ENCODE measurements around the gene IST1.
"Not testable (repeated sequence)": the region's sequence is repeated elsewhere in the genome, so short reads cannot be mapped to it uniquely, and the experiment has no call there.

The IST1 gene

DNA sequence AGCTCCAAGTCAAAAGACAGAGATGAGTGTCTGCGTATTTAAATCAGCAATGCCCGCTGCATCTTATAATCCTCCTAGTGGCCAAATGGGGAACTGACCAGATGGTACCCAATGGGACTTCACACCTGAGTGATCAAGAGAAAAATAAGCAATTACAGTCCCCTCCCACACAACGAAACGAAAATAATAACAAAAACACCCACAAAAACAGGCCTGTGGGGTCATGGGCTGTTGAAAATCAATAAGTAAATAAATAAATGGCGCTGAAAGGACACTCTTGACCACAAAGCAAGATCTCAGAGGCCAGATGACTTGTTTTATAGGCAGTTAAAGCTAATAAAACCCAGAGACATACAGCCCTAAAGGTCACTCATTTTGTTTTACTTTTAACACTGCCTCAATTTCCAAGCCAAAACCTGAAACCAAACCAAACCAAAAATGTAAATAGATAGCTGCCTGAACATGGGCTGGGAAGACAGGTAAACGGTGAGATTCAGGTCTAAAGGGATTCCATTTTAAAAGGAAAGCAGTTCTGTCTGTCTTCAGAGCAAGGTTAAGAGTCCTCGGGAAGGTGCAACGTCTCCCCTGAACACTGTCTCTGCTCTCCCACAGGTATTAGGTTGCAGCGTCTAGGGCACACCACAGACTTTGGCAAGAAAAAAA, 12.7 kb upstream of the IST1 start:
- peak; percentile 96 for DNase-seq

DNA sequence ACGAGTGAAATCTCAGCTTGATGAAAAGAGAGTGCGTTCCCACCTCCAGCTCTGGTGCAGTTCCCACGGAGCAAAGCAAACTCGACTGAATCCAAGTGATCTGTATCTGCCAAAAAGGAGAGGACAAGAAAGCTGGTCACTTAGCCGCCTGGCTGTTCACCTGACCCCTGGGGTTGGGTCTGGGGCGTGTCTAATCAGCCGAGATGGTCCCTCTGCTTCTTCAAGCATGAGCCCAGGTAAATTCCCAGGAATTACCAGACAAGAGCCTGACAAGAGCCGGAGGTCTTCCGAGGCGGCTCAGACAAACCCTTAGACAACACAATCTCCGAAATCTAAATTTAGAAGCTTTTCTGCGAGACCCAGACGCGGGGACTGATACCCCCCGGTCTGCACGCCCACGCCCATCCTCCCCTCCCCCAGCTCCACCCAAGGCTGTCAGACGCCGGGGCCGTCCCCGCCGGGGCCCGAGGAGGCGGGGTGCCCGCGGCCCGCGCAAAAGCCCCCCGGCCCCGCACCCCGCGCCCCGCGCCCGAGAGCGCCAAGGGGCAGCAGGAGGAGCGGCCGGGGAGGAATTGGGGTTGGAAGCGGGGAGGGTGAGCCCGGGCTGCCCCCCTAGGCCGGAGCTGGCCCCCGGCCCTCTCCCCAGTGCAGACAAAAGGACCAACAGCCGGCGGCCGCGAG, 12.0 kb upstream of the IST1 start:
- DNase-seq = peak; percentile 77

DNA sequence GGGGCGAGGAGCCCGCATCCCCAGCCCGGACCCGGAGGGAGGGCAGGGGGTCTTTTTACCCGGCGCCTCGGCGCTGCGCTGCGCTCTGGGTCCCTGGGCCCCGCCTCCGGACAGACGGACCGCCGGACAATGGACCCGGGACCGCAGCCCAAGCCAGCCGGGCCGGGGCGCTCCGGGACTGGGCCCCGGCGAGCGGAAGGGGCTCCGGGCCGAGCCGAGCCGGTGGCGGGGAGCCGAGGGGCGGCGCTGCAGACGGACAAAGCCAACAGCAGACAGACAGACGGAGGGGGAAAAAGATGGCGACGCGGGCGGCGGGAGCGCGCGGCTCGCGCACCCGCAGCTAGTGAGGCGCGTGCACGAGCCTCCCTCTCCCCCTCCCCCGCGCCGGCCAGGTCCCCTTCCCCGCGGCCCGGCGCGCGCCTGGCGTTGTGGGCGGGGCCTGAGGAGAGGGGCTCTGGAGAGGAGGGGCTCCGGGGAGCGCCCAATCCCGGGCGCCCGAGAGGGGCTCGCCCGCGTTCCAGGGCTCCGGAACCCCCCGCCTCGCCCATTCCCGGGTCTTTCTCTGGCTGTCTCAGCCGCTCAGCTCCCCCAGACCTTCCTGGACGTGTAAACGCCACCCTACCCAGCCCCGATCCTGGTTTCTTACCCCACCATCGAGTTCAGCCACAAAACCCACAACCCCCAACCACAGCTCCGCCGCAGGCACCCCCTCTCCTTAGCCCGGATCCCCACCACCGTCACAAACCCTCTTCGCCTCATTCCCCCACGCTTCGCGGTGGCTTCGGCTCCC, 11.3 kb upstream of the IST1 start, which contains the start of gene ZNF821:
Gene ZNF821 (minus strand): TSS at position 334 of the 790 bp plus-strand sequence. CDS start 4,236 bp downstream, outside the sequence.
- DNase-seq = peak; percentile 97

DNA sequence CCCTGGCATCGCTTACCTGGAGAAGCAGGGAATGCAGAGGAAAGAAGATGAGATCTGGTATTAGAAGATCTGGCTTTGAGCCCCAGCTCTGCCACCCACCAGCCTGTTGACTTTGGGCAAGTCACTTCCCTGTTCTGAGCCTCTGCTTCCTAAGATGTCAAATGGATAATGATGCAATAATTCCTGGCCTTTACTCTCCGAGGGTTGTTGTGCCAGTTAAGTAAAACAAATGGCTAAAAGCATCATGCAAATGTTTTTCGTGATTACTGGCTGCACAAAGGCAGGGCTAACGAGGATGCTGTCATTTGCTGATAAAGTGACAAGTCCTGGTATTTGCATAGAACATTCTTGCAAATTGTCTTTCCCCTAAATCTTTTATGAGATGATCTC, 10.1 kb upstream of the IST1 start:
- no peak for DNase-seq

DNA sequence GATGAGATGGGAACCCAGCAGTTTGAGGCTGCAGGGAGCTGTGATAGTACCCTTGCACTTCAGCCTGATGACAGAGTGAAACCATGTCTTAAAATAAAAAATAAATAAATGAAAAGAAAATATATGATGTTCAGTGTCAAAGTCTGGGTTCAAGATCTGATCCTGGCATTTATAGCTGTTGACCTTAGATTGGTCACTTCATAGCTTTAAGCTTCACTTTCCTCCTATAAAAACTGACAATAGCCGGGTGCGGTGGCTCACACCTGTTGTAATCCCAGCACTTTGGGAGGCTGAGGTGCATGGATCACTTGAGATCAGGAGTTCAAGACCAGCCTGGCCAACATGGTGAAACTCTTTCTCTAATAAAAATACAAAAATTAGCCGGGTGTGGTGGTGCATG, 6.2 kb upstream of the IST1 start:
- DNase-seq = no peak

DNA sequence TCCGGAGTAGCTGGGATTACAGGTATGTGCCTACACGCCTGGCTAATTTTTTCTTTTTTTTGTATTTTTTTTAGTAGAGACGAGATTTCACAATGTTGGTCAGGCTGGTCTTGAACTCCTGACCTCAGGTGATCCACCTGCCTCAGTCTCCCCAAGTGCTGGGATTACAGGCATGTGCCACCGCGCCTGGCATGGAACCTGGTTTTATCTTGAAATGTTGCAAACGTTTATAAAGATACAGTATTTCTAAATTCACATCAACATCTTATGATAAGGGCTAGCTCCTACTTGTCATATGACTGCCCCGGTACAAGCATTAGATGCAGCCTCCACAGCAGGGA, 1.5 kb upstream of the IST1 start:
- no peak for DNase-seq

DNA sequence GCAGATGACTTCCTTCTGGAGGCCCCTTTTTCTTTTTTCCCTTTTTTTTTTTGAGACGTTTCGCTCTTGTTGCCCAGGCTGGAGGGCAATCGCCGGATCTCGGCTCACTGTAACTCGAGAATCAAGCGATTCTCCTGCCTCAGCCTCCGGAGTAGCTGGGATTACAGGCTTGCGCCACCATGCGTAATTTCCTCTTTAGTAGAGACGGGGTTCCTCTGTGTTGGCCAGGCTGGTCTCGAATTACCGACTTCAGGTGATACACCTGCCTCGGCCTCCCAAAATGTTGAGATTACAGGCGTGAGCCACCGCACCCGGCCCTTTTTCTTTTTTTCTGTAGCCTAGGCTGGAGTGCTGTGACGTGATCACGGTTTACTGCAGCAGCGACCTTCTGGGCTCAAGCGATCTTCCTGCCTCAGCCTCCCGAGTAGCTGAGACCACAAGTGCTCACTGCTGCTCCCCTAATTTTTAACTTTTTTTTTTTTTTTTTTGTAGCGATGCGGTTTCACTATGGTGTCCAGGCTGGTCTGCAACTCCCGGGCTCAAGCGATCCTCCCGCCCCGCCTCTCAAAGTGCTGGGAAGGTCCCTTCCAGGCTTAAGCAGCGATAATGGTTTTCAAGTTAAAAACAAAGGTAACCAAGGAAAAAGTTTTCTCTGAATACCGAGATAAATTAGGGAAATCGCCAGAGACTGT, 956 bp upstream of the IST1 start:
- DNase-seq = peak; percentile 81

DNA sequence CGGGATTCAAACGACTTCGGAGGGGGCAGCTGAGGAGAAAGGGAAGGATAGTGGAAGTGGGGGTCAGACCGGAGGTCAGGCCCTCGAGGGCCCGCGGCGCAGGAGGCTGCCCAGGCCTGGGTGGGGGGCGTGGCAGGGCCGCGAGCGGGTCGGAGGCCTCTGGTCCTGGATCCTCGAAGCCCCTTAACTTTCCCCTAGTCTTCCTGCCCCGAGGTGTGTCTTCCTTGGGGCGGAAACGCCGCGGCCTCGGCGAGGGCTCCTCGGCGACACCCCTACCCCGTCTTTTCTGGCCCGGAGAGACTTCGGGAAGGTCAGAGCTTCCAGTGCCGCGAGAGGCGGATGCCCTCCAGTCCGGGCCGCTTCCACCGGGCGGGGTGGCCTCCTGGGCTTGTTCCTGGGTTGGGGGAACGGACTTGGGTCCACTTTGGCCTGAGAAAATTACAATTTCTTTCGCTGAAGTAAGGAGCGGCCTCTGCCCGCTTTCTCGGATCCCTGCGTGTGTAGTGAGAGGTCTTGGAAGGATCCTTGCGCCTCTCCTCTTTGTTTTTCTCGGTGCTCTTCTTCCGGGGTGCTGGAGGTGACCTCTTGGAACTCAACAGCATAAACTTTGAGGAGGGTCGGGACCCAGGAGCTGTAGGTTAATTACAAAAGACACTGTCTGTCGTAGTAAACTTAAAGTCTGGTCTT, 491 bp downstream of the IST1 start:
- DNase-seq = no peak

DNA sequence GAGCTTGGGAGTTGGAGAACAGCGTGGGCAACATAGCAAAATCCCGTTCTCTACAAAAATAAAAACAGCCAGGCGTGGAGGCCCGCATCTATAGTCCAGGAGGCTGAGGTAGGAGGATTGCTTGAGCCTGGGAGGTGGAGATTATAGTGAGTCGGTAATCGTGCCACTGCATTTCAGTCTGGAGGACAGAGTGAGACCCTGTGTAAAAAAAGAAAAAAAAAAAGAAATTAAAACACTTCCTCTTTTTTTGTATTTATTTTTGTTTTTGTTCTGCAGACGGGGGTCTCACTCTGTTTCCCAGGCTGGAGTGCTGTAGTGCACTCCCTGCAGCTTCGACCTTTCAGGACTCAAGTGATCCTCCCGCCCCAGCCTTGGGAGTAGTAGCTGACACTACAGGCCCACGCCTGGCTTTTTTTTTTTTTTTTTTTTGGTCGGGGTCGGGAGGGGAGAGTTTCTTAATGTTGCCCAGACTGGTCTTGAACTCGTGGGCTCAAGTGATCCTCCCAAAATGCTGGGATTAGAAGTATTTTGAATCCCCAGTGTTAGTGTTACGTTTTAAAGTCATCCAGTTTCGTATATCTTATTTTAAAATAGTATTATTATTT, 1.5 kb downstream of the IST1 start:
- DNase-seq = no peak

DNA sequence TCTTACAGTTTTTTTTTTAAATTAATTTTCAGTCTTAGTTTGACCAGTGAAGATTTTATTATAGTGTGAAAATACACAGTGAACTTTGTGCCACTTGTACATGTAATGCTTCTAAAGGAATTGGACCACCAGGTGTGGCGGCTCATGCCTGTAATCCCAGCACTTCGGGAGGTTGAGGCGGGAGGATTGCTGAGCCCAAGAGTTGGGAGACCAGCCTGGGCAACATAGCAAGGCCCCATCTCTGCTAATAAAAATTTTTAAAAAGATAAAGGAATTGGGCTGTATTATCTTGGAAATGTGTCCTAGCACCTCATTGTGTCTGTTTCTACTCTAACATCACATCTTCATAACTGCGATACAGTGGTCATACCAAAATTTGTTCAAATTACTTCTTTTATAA, 3.8 kb downstream of the IST1 start:
- DNase-seq = no peak

DNA sequence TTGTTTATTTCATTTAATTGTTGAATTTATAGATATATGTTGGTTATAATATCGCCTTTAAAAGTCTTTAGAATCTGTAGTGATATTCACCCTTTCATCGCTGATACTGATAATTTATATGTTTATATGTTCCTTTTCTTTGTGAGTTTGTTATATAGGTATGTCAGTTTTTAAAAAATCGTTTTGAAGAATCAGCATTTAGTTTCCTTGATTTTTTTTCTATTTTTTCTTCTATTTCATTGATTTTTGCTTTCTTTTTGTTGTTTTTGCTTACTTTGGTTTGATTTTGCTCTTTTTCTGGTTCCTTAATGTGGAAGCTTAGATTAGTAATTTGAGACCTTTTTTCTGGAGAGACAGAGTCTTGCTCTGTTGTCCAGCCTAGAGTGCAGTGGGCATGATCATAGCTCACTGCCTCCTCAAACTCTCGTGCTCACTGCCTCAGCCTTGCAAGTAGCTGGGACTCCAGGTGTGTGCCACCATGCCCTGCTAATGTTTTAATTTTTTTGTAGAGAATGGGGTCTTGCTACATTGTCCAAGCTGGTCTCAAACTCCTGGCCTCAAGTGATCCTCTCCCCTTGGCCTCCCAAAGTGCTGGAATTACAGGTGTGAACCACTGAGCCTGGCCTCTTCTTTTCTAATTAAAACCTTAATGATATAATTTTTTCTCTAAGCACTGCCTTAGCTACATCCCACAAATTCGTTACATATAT, 7.5 kb downstream of the IST1 start:
- no peak for DNase-seq

DNA sequence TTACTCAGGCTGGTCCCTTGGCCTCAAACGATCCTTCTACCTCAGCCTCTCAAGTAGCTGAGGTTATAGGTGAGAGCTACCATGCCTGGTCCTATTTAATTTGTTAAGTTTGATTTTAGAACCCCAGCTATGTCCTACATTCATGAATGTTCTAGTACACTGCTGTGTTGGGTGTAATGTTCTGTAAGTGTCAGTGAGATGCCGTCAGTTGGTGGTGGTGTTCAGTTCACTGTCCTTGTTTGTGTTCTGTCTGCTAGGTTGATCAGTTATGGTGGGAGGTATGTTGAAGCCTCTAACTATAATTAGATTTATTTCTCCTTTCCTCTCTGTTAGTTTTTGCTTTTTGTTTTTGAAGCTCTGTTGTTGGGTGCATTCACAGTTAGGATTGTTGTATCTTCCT, 8.3 kb downstream of the IST1 start:
- DNase-seq = no peak

DNA sequence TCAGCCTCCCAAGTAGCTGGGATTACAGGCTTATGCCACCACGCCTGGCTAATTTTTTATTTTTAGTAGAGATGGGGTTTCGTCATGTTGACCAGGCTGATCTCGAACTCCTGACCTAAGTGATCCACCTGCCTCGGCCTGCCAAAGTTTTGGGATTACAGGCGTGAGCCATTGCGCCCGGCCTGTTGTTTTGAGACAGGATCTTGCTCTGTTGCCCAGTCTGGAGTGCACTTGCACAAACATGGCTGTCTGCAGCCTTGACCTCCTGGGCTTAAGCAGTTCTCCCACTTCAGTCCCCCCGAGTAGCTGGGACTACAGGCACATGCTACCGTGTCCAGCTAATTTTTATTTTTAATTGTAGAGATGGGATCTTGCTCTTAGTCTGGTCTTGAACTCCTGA, 8.9 kb downstream of the IST1 start:
- no peak for DNase-seq

DNA sequence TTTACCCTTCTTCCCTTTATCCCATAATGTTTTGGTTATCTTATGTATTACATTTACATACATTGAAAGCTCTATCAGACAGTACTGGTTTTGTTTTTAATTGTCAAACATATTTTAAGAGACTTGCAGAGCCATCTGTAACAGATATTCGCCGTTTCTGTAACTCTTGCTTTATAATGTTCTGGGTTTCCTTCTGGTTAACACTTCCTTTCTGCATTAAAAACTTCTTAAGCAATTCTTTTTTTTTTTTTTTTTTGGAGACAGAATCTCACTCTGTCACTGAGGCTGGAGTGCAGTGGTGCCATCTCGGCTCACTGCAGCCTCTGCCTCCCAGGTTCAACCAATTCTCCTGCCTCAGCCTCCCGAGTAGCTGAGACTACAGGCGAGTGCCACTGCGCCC, 10.4 kb downstream of the IST1 start:
- DNase-seq = not testable (repeated sequence)

DNA sequence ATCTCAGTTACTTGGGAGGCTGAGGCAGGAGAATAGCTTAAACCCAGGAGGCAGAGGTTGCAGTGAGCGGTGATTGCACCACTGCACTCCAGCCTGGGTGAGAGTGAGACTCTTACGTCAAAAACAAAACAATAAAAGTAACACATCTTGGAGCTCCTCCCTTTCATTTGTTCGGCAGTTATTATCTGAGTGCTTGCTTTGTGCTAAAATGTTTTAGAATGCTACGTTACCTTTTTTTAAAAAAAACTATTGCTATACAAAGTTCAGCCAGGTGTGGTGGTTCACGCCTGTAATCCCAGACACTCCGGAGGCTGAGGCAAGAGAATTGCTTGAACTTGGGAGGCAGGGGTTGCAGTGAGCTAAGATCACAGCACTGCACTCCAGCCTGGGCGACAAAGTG, 15.8 kb downstream of the IST1 start:
- no peak for DNase-seq

DNA sequence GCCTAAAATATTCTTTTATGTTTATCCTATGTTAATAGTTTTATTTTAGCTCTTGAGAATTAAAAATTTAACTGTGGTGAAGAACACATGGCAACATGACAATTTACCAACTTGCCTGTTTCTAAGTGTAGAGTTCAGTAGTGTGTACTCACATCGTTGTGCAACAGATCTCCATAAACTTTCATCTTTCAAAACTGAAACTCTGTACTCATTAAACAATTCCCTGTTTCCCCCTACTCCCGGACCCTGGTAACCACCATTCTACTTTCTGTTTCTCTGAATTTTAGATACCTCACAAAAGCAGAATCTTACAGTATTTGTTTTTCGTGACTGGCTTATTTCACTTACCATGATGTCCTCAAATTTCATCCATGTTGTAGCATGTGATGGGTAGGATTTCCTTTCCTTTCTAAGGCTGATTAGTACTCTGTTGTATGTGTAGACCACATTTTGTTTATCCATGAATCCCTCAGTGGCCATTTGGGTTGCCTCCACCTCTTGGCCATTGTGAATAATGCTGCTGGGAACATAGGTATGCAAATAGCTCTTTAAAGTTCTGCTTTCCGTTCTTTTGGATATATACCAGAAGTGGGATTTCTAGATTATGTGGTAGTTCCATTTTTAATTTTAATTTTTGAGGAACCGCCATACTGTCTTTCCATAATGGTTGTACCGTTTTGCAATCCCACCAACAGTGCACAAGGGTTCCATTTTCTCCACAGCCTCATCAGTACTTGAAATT, 17.4 kb downstream of the IST1 start:
- no peak for DNase-seq

DNA sequence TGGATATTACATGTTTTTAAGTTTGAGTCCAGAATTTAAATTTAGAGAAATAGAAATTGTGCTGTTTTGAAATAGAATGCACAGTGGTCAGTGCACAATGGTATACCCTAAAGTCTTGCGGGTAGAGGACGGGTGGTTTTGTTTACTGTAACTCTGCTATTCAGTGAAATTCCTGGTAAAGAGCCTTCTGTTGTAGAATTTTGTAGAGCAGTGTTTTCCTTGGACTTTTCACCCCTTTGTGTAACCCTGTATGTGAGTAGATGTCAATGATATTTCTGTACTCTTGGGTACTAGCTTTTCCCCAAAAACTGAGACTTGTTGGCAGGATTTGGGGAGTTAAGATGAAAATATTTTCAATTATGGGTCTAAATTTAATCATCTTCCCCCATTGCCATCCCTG, 19.5 kb downstream of the IST1 start:
- no peak for DNase-seq

DNA sequence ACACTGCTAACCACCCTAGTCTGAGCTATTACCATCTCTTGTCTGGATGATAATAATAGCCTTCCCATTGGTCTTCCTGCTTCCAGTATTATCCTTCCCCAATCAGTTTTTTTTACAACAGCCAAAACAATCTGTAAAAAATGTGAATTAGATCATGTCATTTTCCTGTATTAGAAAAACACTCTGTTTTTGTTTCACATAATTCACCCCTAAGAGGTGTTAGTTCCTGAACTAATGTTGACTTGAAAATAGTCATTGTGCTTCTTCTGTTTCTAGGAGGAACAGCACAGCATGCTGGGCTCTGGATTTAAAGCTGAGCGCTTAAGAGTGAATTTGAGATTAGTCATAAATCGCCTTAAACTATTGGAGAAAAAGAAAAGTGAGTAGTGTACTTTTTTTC, 20.0 kb downstream of the IST1 start:
- no peak for DNase-seq

DNA sequence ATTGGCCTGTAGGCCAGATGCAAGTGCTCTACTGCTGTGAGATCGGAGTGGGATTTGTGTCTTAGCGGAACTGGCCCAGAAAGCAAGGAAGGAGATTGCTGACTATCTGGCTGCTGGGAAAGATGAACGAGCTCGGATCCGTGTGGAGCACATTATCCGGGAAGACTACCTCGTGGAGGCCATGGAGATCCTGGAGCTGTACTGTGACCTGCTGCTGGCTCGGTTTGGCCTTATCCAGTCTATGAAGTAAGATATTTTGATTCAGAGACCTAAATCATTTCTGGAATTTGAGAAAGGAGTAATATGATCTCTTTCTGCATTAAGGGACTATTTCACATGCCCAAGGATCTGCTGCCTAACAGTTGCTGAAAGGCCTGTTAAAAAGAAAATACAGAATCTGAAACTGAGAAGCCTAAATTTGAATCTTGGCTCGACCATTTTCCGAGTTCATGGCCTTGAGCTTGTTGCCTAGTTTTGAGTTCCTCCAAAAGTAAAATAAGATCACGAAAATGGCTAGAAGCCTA, 21.1 kb downstream of the IST1 start:
- no peak for DNase-seq

DNA sequence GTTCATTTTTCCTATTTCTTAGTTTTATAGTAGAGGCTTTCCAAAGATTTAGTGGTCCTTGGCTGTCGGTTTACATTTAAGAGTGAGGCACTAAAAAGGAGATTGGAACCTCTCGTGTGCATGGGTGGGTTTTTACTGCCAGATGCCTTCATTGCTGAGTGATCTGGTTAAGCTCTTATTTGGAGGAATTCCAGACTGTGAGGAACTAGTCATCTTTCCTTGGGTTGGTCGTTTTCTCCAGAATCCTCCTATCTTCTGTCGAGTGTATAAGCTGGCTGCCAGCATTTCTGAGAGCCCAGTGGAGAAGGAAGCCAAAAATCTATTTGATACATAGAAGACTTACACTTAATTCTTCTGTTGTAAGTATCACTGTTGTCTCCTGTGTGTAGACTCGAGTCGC, 22.6 kb downstream of the IST1 start:
- no peak for DNase-seq

DNA sequence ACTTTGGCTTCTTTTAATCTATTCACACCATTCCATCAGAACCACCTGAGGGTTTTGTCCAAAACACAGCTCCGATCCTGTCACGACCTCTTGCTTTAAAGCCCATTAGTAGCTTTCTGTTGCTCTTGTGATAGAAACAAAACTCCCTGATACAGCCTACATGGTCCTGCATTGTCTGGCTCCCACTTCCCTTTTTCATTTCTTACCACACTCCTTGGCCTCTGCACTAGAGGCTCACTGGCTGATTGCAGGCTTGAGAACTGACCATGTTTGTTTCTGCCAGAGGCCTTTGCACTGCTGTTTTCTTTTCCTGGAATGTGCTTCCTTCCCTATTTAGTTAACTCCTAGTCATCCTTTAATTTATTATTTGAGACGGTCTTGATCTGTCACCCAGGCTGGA, 23.7 kb downstream of the IST1 start:
- no peak for DNase-seq

All from eye (tissue), 1 donor.